T-helper 22 cell (primary cell): Measurements from ENCODE around the gene OR2T6.
"Not testable (repeated sequence)": the region's sequence is repeated elsewhere in the genome, so short reads cannot be mapped to it uniquely, and the experiment has no call there.

Experiments used
- DNase-seq: peaks from one replicate; pipeline ENCODE4 v3.0.0-alpha.2; 2020; ENCODE audit warnings: low read depth

Gene OR2T6

GRCh38 chr1:248433811-248434415, 58.4 kb downstream of the OR2T6 start:
- not testable (repeated sequence) for DNase-seq

GRCh38 chr1:248434913-248435312, 59.4 kb downstream of the OR2T6 start:
- DNase-seq, result not testable (repeated sequence)

- not testable (repeated sequence) for DNase-seq
These were observed 60.8 kb downstream of the OR2T6 start for GRCh38 chr1:248436303-248436702.

- DNase-seq, result not testable (repeated sequence)
These were observed 63.1 kb downstream of the OR2T6 start for GRCh38 chr1:248438668-248439067.

GRCh38 chr1:248439283-248439682, 63.7 kb downstream of the OR2T6 start:
- DNase-seq, result not testable (repeated sequence)
